NT2/D1 (cell line): ENCODE measurements around the gene C1orf116.

Source experiments
- SUZ12 ChIP-seq: IDR thresholded peaks from 2 replicates; pipeline ENCODE4 v1.6.1; 2011; ENCODE audit not compliant: insufficient read length, insufficient read depth; ENCODE audit errors: extremely low read depth
- YY1 ChIP-seq: IDR thresholded peaks from 2 replicates; pipeline ENCODE4 v1.6.1; 2011; ENCODE audit not compliant: insufficient read length, insufficient read depth

GRCh38 chr1:207035877-207036551, 3.5 kb upstream of the C1orf116 start:
- TF ChIP-seq YY1 (no peak), SUZ12 (no peak)
